HG03469 (cell line): Measurements from ENCODE around the gene PNMA1.
"Not testable (repeated sequence)": the region's sequence is repeated elsewhere in the genome, so short reads cannot be mapped to it uniquely, and the experiment has no call there.

Experiments
- ATAC-seq: cut with Tn5 transposase; IDR thresholded peaks from one replicate; pipeline ENCODE4 v1.9.1; 2021; ENCODE audit warnings: mild to moderate bottlenecking, moderate library complexity, moderate number of reproducible peaks; ENCODE audit not compliant: unreplicated experiment

Gene PNMA1

GRCh38 chr14:73718418-73719251, 4.5 kb upstream of the PNMA1 start:
- ATAC-seq, result no peak

DNA sequence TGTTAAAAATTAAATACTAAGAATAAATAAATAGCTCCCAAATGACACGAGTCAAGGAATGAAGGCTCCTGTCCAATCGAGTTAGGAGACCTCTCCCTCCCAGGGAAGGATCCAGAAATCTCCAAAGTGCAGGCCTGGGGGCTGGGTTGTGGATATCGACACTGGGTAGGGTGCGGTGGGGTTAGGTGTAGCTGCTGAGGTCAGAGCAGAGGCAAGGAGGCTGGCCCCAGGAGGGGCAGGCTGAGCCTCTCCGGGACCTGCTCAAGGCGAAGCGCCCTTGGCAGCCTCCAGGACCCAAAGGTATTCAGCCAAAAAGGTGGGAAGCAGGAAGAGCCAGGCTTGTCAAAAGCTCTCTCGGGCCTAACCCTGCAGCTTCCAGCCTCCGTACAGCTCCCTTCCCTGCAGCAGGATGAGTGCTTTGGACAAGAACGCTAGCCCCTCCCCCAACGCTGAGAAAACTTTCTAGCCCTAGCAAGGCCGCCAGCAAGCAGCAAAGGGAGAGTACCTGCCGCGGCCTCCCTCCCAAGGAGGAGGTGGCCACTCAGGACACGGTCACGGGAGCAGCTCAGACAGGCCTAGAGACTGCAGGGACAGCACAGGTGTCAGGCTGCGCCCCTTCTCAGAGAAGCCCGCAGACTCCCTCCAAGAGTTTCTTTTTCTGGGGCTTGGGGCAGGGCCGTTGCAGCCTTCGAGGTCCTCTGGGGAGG, 3.7 kb upstream of the PNMA1 start:
- ATAC-seq, result no peak

GRCh38 chr14:73717266-73717665, 3.1 kb upstream of the PNMA1 start:
- no peak for ATAC-seq

DNA sequence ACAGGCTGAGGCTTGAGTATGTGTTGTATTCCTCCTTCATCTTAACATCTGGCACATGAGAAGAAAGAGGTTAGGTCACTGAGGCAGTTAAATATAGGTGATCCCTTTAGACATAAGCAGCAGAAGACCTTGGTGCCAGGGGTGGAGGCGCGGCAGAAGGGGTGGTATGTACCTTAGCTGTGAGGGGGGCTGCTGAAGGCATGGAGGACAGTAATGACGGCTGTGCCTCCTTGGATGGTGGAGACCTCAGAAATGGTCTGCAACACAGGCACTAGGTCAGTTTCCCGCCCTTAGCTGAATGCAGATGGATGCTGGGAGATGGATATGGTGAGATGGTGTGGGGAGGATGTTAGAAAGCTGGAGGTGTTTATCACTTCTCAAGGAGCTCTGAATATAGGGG, 1.5 kb upstream of the PNMA1 start:
- ATAC-seq, result no peak

DNA sequence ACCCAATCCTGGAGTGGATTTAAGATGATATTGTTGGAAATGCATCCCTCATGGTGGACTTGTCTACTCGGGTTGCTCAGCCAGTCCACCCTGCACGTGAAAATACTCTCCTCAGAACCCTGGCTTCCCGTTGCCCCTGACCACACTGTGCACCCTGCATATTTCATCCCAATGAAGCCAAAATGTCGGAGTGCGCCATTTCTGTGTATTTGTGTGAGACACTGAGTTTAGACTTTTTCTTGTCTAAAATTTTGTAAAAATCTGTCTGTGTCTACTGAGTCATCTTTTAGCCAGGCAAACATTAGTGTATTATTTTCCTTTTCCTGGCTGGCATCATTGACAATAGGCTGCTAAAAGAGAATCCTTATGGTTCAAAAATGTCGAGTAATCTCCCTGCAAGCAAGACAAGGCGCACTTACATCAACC, 485 bp upstream of the PNMA1 start:
- ATAC-seq, result no peak

DNA sequence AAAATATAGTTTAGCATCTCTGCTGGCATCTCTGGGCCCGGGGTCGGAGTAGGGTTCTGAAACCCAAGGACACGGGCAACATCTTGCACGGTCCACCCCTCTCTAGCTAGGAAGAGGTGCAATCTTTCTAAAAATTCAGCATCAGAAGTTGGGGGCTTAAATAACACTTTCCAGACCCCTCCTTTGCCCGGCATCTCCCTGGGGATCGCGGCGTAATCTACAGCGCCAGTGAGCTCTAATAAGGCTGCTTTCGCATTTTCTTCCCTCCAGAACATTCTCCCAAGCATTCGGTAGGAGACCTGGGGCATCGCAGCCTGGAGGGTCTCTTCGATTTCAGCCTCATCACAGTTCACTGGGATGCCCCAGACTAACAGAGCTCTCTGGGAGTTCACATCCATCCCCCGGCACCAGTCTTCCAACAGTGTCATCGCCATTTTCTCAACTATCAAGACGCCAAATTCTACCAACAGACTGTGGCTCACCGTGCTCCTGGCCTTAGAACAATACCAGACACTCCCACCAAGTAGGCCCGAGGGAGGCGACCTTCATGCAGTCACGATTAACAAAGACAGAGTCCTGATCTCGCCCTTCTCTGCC, 880 bp downstream of the PNMA1 start:
- ATAC-seq, result no peak

DNA sequence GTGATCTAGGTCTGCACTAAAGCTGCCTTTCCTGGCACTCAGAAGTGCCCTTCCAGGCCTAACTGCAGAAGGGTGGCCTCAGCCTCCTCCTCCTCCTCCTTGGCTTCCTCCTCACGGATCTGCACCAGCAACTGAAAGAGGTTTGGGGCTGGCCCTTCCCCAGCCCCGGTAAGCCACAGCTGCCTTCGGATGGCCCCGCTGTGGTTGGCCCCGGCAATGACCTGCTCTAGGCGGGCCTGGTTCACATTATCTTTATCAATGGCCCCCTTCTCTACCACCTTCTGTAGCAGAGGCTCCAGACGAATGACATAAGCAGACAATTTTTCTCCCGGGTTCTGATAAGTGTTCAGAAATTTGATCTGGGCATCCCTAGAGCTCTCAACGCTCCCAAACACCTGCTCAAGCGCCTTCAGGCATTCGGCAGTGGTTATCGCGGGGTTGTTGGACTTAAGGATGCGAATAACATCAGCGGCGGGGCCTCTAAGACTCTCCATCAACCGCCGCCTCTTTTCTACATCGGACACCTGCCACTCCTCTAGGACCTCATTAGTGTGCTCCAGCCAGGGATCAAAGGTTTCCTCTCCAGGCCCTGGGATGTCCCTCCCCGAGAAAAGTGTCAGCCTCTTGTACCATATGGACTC, 1.5 kb downstream of the PNMA1 start:
- ATAC-seq, result no peak

DNA sequence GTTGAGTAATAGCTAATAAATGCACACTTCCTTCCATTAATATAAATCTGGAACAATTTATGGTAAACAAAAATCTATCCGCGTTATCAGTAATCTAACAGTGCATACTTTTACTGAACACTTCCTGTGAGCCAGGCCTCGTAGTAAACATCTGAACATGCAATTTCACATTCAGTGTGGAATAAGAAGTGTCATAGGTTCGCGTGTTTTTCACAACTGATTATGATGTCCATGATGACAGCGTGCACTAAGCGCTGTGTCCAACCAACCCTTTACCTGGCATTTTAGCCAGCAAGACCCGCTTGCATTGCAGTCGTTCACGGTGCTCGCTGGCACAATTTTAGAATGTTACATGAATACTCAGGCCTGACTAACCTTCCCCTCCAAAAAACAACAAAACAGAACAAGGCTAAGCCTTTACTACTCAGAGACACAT, 2.1 kb downstream of the PNMA1 start:
- no peak for ATAC-seq

DNA sequence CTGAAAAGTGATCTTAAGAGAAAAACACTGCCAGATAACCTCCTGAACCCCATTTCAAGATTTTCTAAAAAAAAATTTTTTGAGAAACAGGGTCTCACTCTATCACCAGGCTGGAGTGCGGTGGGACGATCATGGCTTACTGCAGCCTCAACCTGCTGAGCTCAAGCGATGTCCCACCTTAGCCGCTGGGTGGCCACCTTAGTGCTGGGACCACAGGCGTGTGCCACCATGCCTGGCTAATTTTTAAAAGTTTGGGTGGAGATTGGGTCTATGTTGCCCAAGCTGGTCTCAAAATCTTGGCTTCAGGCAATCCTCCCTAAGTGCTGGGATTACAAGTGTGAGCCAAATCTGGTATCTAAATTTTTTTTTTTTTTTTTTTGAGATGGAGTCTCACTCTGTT, 3.4 kb downstream of the PNMA1 start:
- ATAC-seq, result no peak

- no peak for ATAC-seq
Observed at GRCh38 chr14:73709904-73710469, 4.2 kb downstream of the PNMA1 start.

DNA sequence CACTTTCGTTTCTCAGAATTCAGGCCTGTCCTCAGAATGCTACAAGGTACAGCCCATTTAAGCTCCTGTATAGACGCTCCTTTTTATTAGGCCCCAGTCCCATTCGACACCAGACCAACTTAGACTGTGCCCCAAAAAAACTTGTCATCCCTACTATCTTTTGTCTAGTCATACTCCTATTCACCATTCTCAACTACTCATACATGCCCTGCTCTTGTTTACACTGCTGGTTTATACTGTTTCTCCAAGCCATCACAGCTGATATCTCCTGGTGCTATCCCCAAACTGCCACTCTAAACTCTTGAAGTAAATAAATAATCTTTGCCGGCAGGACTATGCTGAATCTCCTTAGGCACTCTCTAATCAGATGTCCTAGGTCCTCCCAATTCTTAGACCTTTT, 6.1 kb downstream of the PNMA1 start:
- not testable (repeated sequence) for ATAC-seq

- no peak for ATAC-seq
Observed at GRCh38 chr14:73700325-73700724, 13.9 kb downstream of the PNMA1 start.

GRCh38 chr14:73696466-73697400, 17.5 kb downstream of the PNMA1 start:
- ATAC-seq, result peak; percentile 63

GRCh38 chr14:73695997-73696396, 18.2 kb downstream of the PNMA1 start:
- ATAC-seq, result peak; percentile 26

- no peak for ATAC-seq
Observed at GRCh38 chr14:73695082-73695481, 19.1 kb downstream of the PNMA1 start.

DNA sequence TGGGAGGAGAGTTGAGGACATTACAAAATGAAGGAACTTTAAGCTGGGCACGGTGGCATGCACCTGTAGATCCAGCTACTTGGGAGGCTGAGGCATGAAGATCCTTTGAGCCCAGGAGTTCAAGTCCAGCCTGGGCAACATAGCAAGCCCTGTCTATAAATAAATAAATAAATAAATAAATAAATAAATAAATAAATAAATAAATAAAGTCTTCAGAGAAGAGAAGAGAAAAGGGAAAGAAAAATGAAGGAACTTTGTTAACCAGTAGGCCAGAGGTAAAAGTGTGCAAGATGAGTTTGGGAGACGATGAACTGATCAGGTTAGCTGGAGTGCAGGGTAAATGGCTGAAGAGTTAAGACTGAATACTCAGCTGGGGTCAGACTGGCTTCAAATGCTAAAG, 20.1 kb downstream of the PNMA1 start:
- ATAC-seq, result no peak

GRCh38 chr14:73686901-73687300, 27.3 kb downstream of the PNMA1 start:
- ATAC-seq, result no peak

GRCh38 chr14:73685328-73685727, 28.9 kb downstream of the PNMA1 start:
- ATAC-seq, result no peak

DNA sequence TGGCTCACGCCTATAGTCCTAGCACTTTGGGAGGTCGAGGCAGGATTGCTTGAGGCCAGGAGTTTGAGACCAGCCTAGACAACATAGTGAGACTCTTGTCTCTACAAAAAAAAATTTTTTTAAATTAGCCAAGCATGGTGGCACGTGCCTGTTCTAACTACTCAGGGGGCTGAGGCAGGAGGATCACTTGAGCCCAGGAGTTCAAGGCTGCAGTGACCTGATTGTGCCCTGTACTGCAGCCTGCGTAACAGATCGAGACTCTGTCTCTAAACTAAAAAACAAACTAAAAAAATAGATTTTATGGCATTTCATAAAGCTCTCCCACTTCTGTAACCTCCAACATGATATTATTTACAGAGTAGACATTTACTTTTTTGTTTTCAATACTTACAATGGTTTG, 29.6 kb downstream of the PNMA1 start:
- no peak for ATAC-seq

- ATAC-seq, result no peak
Observed at GRCh38 chr14:73680821-73681220, 33.4 kb downstream of the PNMA1 start.
